GM19099 (cell line): ENCODE data around the gene ASB15.

Experiments used
- POLR2A ChIP-seq: IDR thresholded peaks from 3 replicates; pipeline ENCODE4 v1.6.1; 2011; ENCODE audit warnings: low read depth; ENCODE audit not compliant: insufficient read length; ENCODE audit errors: extremely low read depth

ASB15 gene

GRCh38 chr7:123622660-123623386, 21.2 kb downstream of the ASB15 start:
- no peak for TF ChIP-seq POLR2A

- TF ChIP-seq POLR2A: no peak
Measured at GRCh38 chr7:123624527-123625183, 23.0 kb downstream of the ASB15 start.

- no peak for TF ChIP-seq POLR2A
Measured at GRCh38 chr7:123625254-123625653, 23.6 kb downstream of the ASB15 start.

- no peak for TF ChIP-seq POLR2A
Measured at GRCh38 chr7:123627851-123628250, 26.2 kb downstream of the ASB15 start.

GRCh38 chr7:123628829-123629228, 27.2 kb downstream of the ASB15 start:
- no peak for TF ChIP-seq POLR2A

- TF ChIP-seq POLR2A: no peak
Measured at GRCh38 chr7:123629281-123629680, 27.7 kb downstream of the ASB15 start.

- TF ChIP-seq POLR2A: no peak
Measured at GRCh38 chr7:123632808-123633207, 31.2 kb downstream of the ASB15 start.

GRCh38 chr7:123633553-123633952, 31.9 kb downstream of the ASB15 start:
- no peak for TF ChIP-seq POLR2A

GRCh38 chr7:123635551-123636359, 34.1 kb downstream of the ASB15 start:
- TF ChIP-seq POLR2A: no peak

- no peak for TF ChIP-seq POLR2A
Measured at GRCh38 chr7:123637203-123637602, 35.6 kb downstream of the ASB15 start.

GRCh38 chr7:123637878-123638277, 36.3 kb downstream of the ASB15 start:
- no peak for TF ChIP-seq POLR2A

- no peak for TF ChIP-seq POLR2A
Measured at GRCh38 chr7:123639631-123640030, 38.0 kb downstream of the ASB15 start.

- no peak for TF ChIP-seq POLR2A
Measured at GRCh38 chr7:123640583-123640982, 39.0 kb downstream of the ASB15 start.

GRCh38 chr7:123641901-123642300, 40.3 kb downstream of the ASB15 start:
- TF ChIP-seq POLR2A: no peak
